GM19397 (cell line): ENCODE measurements around the gene MOGAT3.

Experiments
- ATAC-seq: cut with Tn5 transposase; IDR thresholded peaks from one replicate; pipeline ENCODE4 v1.9.1; 2021; ENCODE audit warnings: mild to moderate bottlenecking, moderate library complexity; ENCODE audit not compliant: unreplicated experiment

Gene MOGAT3

DNA sequence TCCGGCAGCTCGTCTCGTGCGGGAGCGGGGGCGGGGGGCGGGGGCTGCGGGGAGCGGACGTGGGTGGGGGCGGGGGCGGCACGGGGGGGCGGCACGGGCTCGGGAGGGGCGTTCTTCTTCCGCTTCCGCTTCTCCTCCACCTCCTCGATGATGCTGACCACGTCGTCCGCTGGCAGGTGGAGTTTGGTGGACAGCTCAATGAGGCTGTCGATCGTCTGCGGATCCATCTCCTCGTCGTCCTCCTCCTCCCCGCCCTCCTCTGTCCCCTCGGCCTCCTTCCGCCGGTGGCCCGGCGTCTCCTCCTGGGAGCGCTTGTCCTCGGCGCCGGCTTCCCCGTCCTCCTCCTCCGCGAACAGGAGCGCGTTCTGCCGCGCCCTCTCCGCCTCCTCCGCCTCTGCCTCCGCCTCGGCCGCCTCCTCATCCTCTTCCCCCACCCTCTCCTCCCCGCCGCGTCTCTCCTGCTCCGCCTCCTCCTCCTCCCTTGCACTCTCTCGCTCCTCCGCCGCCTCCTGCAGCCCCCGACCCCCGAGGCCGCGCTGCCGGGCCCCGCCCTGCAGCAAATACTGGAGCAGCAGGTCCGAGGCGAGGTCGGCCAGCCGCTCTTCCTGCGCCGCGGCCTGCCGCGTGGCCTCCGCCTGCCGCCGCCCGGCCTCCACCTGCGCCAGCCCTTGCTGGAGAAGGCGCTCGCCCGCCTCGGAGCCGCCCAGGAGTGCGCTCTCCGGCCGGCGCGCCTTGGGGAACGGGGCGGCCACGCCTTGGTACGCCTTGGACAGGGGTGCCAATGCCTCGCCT is 37.4 kb downstream of the MOGAT3 start:
- ATAC-seq: no peak

GRCh38 chr7:101162551-101163278 is 38.1 kb downstream of the MOGAT3 start:
- ATAC-seq: no peak

- no peak for ATAC-seq
Observed at GRCh38 chr7:101161692-101162471, 39.0 kb downstream of the MOGAT3 start.

DNA sequence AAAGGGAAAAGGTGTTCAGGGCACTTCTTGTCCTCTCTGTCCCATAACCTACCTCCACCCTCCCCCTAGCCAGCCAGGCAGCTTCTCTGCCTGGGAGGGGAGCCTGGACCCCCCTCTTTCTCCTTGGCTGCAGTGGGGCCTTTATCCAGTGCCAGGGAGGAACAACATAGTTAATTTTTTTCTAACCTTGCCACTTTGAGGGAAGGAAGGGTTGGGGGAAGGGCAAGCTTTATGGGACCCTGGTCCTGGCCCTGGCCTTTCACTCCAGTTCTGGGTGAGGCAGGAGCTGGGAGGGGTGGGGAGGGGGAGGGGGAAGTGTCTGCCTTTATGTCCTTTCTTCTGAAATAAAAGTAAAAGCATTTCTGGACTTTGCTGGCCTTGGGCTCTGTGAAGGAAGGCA is 39.9 kb downstream of the MOGAT3 start:
- no peak for ATAC-seq

- ATAC-seq: no peak
Observed at GRCh38 chr7:101159696-101160674, 40.9 kb downstream of the MOGAT3 start.

DNA sequence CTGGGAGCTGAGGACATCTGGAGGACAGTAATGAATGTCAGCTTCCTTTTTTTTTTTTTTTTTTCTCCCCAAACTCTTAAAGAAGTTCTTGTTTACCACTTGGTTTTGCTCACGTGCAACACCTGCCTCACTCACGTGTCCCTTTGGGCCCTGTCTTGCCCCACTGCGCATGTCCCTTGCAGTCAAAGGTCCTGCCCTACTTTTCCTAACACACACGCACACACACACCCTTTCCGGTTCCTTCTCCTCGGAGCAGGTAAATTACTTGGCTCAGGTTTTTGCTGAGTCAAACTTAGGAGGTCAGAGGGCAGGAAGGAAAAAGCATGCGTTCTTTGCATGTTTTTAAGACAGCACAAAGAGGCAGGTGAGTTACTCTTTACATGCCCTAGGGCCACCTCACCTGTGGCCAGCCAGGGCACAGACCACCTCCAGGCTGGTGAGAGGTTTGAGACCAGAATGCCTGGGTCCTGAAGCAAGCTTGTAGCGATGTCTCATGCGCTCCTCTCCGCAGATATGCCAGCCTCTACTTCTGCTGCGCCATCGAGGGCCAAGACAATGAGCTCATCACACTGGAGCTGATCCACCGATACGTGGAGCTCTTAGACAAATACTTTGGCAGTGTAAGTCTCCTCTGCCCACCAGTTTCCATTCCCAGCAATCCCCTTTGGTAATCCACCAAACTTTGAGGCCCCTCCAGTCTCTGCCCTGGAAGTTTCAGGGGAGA is 43.8 kb downstream of the MOGAT3 start:
- no peak for ATAC-seq

GRCh38 chr7:101156277-101156676 is 44.6 kb downstream of the MOGAT3 start:
- ATAC-seq: no peak

DNA sequence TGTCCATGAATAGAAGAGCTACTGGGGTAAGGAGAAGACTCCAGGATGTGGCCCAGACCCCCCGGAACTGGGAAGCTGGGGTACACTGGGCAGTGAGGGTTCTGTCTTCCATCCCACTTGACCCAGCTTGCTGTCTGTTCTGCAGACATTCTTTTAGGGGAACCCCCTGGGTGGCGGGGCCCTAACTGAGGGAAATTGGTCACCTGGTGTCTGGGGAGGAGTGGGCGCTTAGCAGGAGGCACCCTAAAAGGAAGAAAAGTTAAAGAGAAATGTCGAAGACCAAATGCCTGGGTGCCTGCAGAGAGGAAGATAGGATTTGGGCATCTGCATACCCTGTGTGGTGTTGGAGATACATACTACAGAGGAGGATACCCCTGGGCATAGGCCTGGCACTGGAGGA is 45.5 kb downstream of the MOGAT3 start:
- no peak for ATAC-seq

- no peak for ATAC-seq
Observed at GRCh38 chr7:101154693-101155102, 46.1 kb downstream of the MOGAT3 start.

- peak; percentile 80 for ATAC-seq
Observed at GRCh38 chr7:101153969-101154692, 46.7 kb downstream of the MOGAT3 start, which contains the start of gene AP1S1. AP1S1 (plus strand) TSS chr7:101154476; CDS start chr7:101154515, 39 bp downstream.

DNA sequence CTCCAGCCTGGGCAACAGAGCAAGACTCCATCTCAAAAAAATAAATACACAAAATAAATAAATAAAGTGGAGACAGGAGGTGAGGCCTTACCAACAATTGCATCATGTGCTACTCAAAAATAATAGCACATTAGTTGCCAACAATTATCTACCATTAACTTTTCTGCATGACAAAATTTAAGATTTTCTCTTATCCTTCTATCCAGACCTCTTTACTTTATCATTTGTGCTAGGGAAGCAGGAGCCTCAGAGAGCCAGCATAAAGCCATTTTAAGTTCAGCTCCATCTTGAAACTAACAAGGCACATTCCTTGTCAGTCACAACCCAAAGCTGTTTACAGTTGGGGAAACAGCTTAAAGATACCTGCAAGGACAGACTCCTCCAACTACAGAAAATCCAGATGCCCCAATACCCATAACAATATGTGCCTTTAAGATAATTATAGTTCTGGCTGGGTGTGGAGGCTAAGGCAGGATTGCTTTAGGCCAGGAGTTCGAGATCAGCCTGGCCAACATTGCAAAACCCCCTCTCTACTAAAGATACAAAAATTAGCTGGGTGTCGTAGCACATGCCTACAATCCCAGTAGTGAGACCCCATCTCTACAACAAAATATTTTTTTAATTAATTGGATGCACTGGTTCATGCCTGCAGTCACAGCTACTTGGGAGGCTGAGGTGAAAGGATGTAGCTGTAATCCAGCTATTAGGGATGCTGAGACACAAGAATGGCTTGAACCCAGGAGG is 48.8 kb downstream of the MOGAT3 start:
- no peak for ATAC-seq
